Progenitor cell of endocrine pancreas (in vitro differentiated cells): ENCODE results near the gene ZDHHC1. TPM values are rescaled to one million over a fixed set of nuclear protein-coding genes. Genes with fewer than 3 reads are reported as not detected.

ENCODE experiments used
- DNase-seq: peaks from one replicate; pipeline ENCODE4 v3.0.0; 2021; ENCODE audit warnings: low spot score; ENCODE audit not compliant: unreplicated experiment
- H3K27ac Mint-ChIP-seq: 2 replicates; pipeline ENCODE4 v1.8.0; 2021; ENCODE audit warnings: mild to moderate bottlenecking, moderate library complexity, mixed read lengths
- H3K27me3 Mint-ChIP-seq: 2 replicates; pipeline ENCODE4 v1.8.0; 2021; ENCODE audit warnings: mixed read lengths
- H3K36me3 Mint-ChIP-seq: 2 replicates; pipeline ENCODE4 v1.8.0; 2022; ENCODE audit warnings: mixed read lengths; ENCODE audit not compliant: insufficient read depth
- H3K4me1 Mint-ChIP-seq: 2 replicates; pipeline ENCODE4 v1.8.0; 2021; ENCODE audit warnings: low read depth, mixed read lengths
- H3K4me3 Mint-ChIP-seq: 2 replicates; pipeline ENCODE4 v1.8.0; 2021; ENCODE audit warnings: low read depth, mild to moderate bottlenecking, moderate library complexity, mixed read lengths
- H3K9me3 Mint-ChIP-seq: 2 replicates; pipeline ENCODE4 v1.8.0; 2021; ENCODE audit warnings: low read depth, mixed read lengths
- CTCF ChIP-seq: fragments of 200-600 bp; sonication (generic); IDR thresholded peaks from one replicate; pipeline ENCODE4 v1.5.0; 2021; ENCODE audit warnings: antibody characterized with exemption, mild to moderate bottlenecking; ENCODE audit not compliant: unreplicated experiment
- long read RNA-seq: library from polyadenylated mRNA; unstranded; transcript quantifications from one replicate; pipeline ENCODE4 v2.0.0, GENCODE V29; 2020
- total RNA-seq: library from RNA; stranded (reverse); gene quantifications from 2 replicates; pipeline ENCODE4 v1.2.1, GENCODE V29; 2021

ZDHHC1 gene
- total RNA-seq = 16.5 and 17.0 TPM in 2 replicates
- long read RNA-seq, partial matches to known transcripts = 0 of 2 reads
- long read RNA-seq, other reads (novel, unspliced or antisense) = 2 of 2 reads

- Mint-ChIP-seq H3K9me3 (no peaks in the 10 kb centered on the region), H3K27me3 (peaks cover 15% of the 10 kb centered on the region), H3K4me3 (peak within 1 kb of the TSS; percentile 76), H3K27ac (peak within 1 kb of the TSS; percentile 85), H3K36me3 (peaks cover 2% of the 10 kb centered on the region), H3K4me1 (peaks cover 7% of the 10 kb centered on the region)
- DNase-seq = peak; percentile 72
- peak; percentile 62 for TF ChIP-seq CTCF
These were observed at the start of gene ZDHHC1 for GRCh38 chr16:67415872-67416793. TSS of gene ZDHHC1 (minus strand) at chr16:67416477. CDS start at chr16:67407775, 8,702 bp downstream.

- no peaks in the 10 kb centered on the region for H3K36me3 Mint-ChIP-seq
- H3K9me3 Mint-ChIP-seq = no peaks in the 10 kb centered on the region
- no peak for TF ChIP-seq CTCF
- peaks cover 3% of the 10 kb centered on the region for H3K4me1 Mint-ChIP-seq
- no peak overlapping the region for H3K27ac Mint-ChIP-seq
- no peak for DNase-seq
- no peaks in the 10 kb centered on the region for H3K27me3 Mint-ChIP-seq
- H3K4me3 Mint-ChIP-seq = no peak overlapping the region
These were observed 48.3 kb upstream of the ZDHHC1 start for GRCh38 chr16:67464565-67464964.

GRCh38 chr16:67463691-67464090, 47.4 kb upstream of the ZDHHC1 start:
- no peak for TF ChIP-seq CTCF
- DNase-seq = no peak
- Mint-ChIP-seq H3K27ac (no peak overlapping the region), H3K4me1 (peaks cover 3% of the 10 kb centered on the region), H3K9me3 (no peaks in the 10 kb centered on the region), H3K4me3 (no peak overlapping the region), H3K36me3 (no peaks in the 10 kb centered on the region), H3K27me3 (no peaks in the 10 kb centered on the region)

GRCh38 chr16:67463059-67463458, 46.8 kb upstream of the ZDHHC1 start:
- Mint-ChIP-seq H3K36me3 (no peaks in the 10 kb centered on the region), H3K4me1 (peaks cover 3% of the 10 kb centered on the region), H3K27ac (no peak overlapping the region), H3K27me3 (no peaks in the 10 kb centered on the region), H3K9me3 (no peaks in the 10 kb centered on the region), H3K4me3 (no peak overlapping the region)
- no peak for DNase-seq
- TF ChIP-seq CTCF = no peak

GRCh38 chr16:67462279-67462655, 46.0 kb upstream of the ZDHHC1 start:
- Mint-ChIP-seq H3K4me3 (no peak overlapping the region), H3K4me1 (peaks cover 3% of the 10 kb centered on the region), H3K36me3 (no peaks in the 10 kb centered on the region), H3K9me3 (no peaks in the 10 kb centered on the region), H3K27ac (no peak overlapping the region), H3K27me3 (no peaks in the 10 kb centered on the region)
- no peak for TF ChIP-seq CTCF
- DNase-seq = no peak
